ENCODE data around the gene SPATA31A6. TPM values are rescaled to one million over a fixed set of nuclear protein-coding genes. Genes with fewer than 3 reads are reported as not detected.

Gene SPATA31A6
- total RNA-seq, 4 donors from 2014 or later, result not detected

Small RNA genes within 50 kb of the gene (small RNA-seq; reads per million reads assigned to genes)
- gene AL445584.3, result 0 reads per million in 4 donors

Other genes starting within 250 kb of the SPATA31A6 start
- gene CNTNAP3B, start 54.2 kb upstream of the SPATA31A6 start, total RNA-seq, result 10 to 100 TPM in 2 of 4 donors, 1 to 10 TPM in 2; 7.1 to 62.0 (median 10.1) TPM

All from esophagus squamous epithelium (tissue), 4 donors.